SU-DHL-6 (cell line): ENCODE measurements around the gene OASL.
"Not testable (repeated sequence)": the region's sequence is repeated elsewhere in the genome, so short reads cannot be mapped to it uniquely, and the experiment has no call there.

Experiments used
- H2AFZ ChIP-seq: fragments of 200-600 bp; sonication (generic); 2 replicates; pipeline ENCODE4 v1.6.1; 2014; ENCODE audit warnings: low read depth, mild to moderate bottlenecking, moderate library complexity, mixed read lengths, antibody characterized with exemption, low read length; ENCODE audit not compliant: severe bottlenecking
- H3F3A ChIP-seq: fragments of 200-600 bp; shearing (Covaris generic); 2 replicates; pipeline ENCODE4 v1.6.0; 2016; ENCODE audit warnings: antibody characterized with exemption, mild to moderate bottlenecking; ENCODE audit not compliant: insufficient read depth
- H3K27ac ChIP-seq: fragments of 200-600 bp; sonication (generic); 2 replicates; pipeline ENCODE4 v1.5.1; 2016; ENCODE audit warnings: low read depth, mild to moderate bottlenecking, low read length, moderate library complexity, mixed read lengths
- H3K27me3 ChIP-seq: fragments of 200-600 bp; sonication (generic), shearing (Covaris generic); 2 replicates; pipeline ENCODE4 v1.6.0; 2014; ENCODE audit warnings: mild to moderate bottlenecking, low read length
- H3K36me3 ChIP-seq: fragments of 200-600 bp; sonication (generic); 2 replicates; pipeline ENCODE4 v1.6.1; 2014; ENCODE audit warnings: mild to moderate bottlenecking, low read length, mixed read lengths
- H3K4me2 ChIP-seq: fragments of 300-600, 200-600 bp; shearing (Covaris generic), sonication (generic); 2 replicates; pipeline ENCODE4 v1.6.0; 2014; ENCODE audit warnings: low read length, low read depth, mild to moderate bottlenecking; ENCODE audit not compliant: poor library complexity, severe bottlenecking
- H3K4me3 ChIP-seq: fragments of 200-600 bp; sonication (generic); 2 replicates; pipeline ENCODE4 v1.5.1; 2014; ENCODE audit warnings: antibody characterized with exemption, low read length, mild to moderate bottlenecking, mixed read lengths; ENCODE audit not compliant: insufficient read depth, poor library complexity, severe bottlenecking
- H3K79me2 ChIP-seq: fragments of 200-600 bp; sonication (generic); 2 replicates; pipeline ENCODE4 v1.6.1; 2014; ENCODE audit warnings: mild to moderate bottlenecking, low read length, moderate library complexity; ENCODE audit not compliant: insufficient read depth
- H3K9ac ChIP-seq: fragments of 200-600 bp; sonication (generic); 2 replicates; pipeline ENCODE4 v1.7.0; 2014; ENCODE audit warnings: mild to moderate bottlenecking, low read length
- H3K9me2 ChIP-seq: fragments of 200-600 bp; sonication (generic); replicated peaks from 2 replicates; pipeline ENCODE4 v1.6.1; 2014; ENCODE audit warnings: low read length; ENCODE audit not compliant: insufficient read depth
- H3K9me3 ChIP-seq: fragments of 200-600 bp; sonication (generic); 2 replicates; pipeline ENCODE4 v1.6.1; 2014; ENCODE audit warnings: low read length, mixed read lengths; ENCODE audit not compliant: insufficient read depth
- H4K20me1 ChIP-seq: fragments of 200-600 bp; sonication (generic); 2 replicates; pipeline ENCODE4 v1.6.1; 2014; ENCODE audit warnings: low read depth, mild to moderate bottlenecking, antibody characterized with exemption, low read length, moderate library complexity, mixed read lengths
- CTCF ChIP-seq: fragments of 200-600 bp; sonication (generic); IDR thresholded peaks from one replicate; pipeline ENCODE4 v1.5.1; 2017; ENCODE audit warnings: antibody characterized with exemption, mild to moderate bottlenecking, low read length, moderate library complexity; ENCODE audit not compliant: insufficient read depth, poor library complexity, severe bottlenecking
- EZH2phosphoT487 ChIP-seq: fragments of 200-600 bp; sonication (generic), shearing (Covaris generic); conservative IDR thresholded peaks from 2 replicates; pipeline ENCODE4 v1.6.1; 2018; ENCODE audit warnings: mild to moderate bottlenecking, antibody characterized with exemption, low read length, moderate library complexity, mixed read lengths

The OASL gene

DNA sequence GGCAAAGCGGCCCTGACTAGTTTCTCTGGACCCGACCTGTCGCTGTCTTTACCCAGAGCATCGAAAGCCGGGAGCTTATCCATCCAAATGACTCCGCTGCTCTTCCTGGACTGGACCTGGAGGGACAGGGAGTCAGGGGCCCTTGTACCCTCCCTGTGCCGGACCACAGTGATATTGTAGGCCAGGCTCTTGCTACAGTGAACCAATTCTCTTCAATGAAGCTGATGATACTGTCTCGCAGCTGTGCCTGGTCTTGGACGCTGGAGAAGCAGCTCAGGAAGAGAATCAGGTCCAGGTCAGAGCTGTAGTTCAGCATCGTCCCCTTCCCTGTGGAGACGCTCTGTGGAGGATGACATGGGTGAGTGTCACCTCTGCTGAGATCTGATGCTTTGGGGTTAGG, 14.7 kb upstream of the OASL start:
- Histone ChIP-seq H2AFZ (no peak overlapping the region), H3K36me3 (no peaks in the 10 kb centered on the region), H3K9me3 (no peaks in the 10 kb centered on the region), H4K20me1 (no peaks in the 10 kb centered on the region), H3K27ac (no peak overlapping the region), H3F3A (no peaks in the 10 kb centered on the region), H3K4me2 (no peak overlapping the region), H3K4me3 (no peak overlapping the region), H3K79me2 (no peaks in the 10 kb centered on the region), H3K9me2 (no peaks in the 10 kb centered on the region), H3K9ac (no peak overlapping the region), H3K27me3 (no peaks in the 10 kb centered on the region)
- TF ChIP-seq CTCF (no peak), EZH2phosphoT487 (no peak)

DNA sequence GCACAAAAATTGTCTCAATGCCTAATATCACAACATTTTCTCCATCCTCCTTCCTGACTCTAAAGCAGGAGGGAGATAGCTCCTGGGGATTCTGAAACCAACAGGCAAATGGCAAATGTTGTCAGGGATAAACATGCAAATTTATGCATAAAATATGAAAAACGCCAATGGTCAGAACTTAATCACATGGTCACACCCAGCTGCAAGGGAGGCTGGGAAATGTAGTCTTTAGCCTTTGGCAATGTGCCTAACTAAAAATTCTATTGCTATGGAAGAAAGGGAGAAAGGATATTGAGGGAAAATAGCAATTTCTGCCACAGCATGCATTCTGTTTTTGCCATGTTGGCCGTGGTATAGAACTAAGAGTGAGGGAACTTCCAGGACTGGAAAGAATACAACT, 11.7 kb upstream of the OASL start:
- no peaks in the 10 kb centered on the region for H3K79me2 ChIP-seq
- no peak overlapping the region for H3K4me3 ChIP-seq
- no peak overlapping the region for H3K27ac ChIP-seq
- TF ChIP-seq CTCF (no peak), EZH2phosphoT487 (no peak)
- H3K9ac ChIP-seq: no peak overlapping the region
- no peak overlapping the region for H2AFZ ChIP-seq
- H3F3A ChIP-seq: no peaks in the 10 kb centered on the region
- H3K27me3 ChIP-seq: no peaks in the 10 kb centered on the region
- H3K9me2 ChIP-seq: no peaks in the 10 kb centered on the region
- no peaks in the 10 kb centered on the region for H4K20me1 ChIP-seq
- H3K36me3 ChIP-seq: no peaks in the 10 kb centered on the region
- no peaks in the 10 kb centered on the region for H3K9me3 ChIP-seq
- H3K4me2 ChIP-seq: no peak overlapping the region

- no peaks in the 10 kb centered on the region for H3K9me3 ChIP-seq
- no peaks in the 10 kb centered on the region for H3K27me3 ChIP-seq
- TF ChIP-seq CTCF (no peak), EZH2phosphoT487 (no peak)
- no peak overlapping the region for H3K9ac ChIP-seq
- H3K4me2 ChIP-seq: no peak overlapping the region
- no peak overlapping the region for H2AFZ ChIP-seq
- no peaks in the 10 kb centered on the region for H3K36me3 ChIP-seq
- H3K4me3 ChIP-seq: no peak overlapping the region
- H3K27ac ChIP-seq: no peak overlapping the region
- no peaks in the 10 kb centered on the region for H4K20me1 ChIP-seq
- H3K9me2 ChIP-seq: no peaks in the 10 kb centered on the region
- H3F3A ChIP-seq: no peaks in the 10 kb centered on the region
- no peaks in the 10 kb centered on the region for H3K79me2 ChIP-seq
Observed at GRCh38 chr12:121048442-121048841, 9.4 kb upstream of the OASL start.

DNA sequence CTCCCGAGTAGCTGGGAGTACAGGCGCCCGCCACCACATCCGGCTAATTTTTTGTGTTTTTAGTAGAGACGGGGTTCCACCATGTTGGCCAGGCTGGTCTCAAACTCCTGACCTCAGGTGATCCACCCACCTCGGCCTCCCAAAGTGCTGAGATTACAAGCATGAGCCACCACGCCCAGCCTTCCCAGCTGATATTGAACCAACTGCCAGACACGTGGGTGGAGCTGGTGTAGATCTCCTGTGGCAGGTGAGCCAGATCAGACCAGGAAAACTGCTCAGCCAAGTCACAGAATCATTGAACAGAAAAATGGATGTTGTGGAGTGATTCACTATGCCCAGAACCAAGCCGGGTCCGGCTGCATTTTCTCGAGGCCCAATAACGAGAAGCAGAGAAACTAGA, 8.4 kb upstream of the OASL start:
- H3F3A ChIP-seq, H2AFZ ChIP-seq, H3K27ac ChIP-seq, H4K20me1 ChIP-seq, H3K9me3 ChIP-seq, H3K79me2 ChIP-seq, H3K4me3 ChIP-seq, H3K9ac ChIP-seq, H3K9me2 ChIP-seq, H3K27me3 ChIP-seq, H3K4me2 ChIP-seq, H3K36me3 ChIP-seq: not testable (repeated sequence)
